K562 treated with DMSO at 1 percent for 12 hours (cell line): ENCODE results near the gene KRT83. TPM values are rescaled to one million over a fixed set of nuclear protein-coding genes. Genes with fewer than 3 reads are reported as not detected.

Experiments used
- total RNA-seq: library from RNA; unstranded; fragments of 300-600 nt; gene quantifications from 2 replicates; pipeline ENCODE4 v1.2.3, GENCODE V29; 2022; ENCODE audit not compliant: insufficient read depth

KRT83 gene
- not detected in 2 replicates for total RNA-seq

GRCh38 chr12:52320784-52321400, at the start of gene KRT83:
TSS of gene KRT83 (minus strand) at chr12:52321398. CDS start at chr12:52321335, 63 bp downstream.

DNA sequence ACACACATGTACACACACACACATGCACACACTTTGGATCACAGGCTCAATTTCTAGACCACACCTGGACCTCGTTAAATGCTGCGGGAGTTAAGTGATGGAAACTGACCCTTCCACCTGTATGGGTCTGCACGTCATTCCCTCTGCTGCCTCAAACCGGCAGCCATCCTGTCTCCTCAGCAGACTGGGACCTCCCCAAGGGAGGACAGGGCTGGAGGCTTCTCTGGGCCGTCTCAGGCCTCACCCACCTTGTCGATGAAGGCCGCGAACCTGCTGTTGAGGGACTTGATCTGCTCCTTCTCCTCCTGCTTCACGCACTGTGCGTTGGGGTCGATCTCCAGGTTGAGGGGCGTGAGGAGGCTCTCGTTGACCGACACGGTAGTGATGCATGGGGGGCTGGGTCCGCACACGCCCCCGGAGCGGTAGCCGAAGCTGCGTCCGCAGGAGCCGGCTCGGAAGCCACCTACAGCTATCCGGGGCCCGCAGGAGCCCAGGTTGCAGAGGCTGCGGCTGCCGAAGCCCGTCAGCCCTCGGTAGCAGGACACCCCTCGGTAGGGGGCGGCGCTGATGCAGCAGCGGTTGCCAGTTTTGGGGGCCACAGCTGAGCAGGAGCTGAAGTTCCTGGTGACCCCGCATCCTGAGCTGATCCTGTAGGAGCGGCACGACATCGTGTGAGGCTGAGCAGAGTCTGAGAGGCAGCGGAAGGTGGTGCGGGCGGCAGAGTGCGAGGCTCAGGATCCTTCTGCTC, 45.7 kb upstream of the KRT83 start, which contains the start of gene KRT85:
TSS of gene KRT85 (minus strand) at position 744 of the 748 bp plus-strand sequence. CDS start at position 668, 76 bp downstream.

DNA sequence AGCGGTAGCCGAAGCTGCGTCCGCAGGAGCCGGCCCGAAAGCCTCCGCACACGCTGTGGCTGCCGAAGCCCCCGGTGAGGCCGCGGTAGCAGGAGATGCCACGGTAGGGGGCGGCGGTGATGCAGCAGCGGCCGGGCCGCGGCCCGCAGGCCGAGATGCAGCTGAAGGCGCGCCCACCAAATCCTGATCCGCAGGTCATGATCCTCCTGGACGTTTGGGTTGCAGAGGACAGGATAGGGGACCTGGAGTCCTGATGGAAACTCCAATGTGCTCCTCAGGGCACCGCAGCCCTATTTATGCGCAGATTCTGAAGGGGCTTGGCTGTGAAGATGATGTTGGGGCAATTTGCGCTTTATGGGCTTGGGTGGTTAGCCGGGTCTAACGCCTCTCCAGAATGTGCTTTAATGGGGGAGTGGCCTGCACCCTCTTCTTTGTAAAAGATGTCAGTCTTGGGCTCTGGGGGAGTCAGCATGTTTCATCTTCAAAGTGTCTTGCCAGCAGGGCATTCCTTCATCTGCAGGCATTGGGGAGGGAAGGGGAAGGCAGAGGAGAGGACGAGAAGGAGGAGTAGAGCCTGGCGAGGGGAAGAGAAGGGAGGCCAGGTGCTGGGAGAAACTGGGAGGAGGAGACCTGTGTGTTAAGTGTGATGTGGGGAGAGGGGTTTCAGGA, 29.8 kb downstream of the KRT83 start, which contains the start of gene KRT81:
TSS of gene KRT81 (minus strand) at position 268 of the 669 bp plus-strand sequence. CDS start at position 199, 69 bp downstream.

GRCh38 chr12:52274521-52275120, 46.6 kb downstream of the KRT83 start, which contains the start of gene KRT86:
TSS of gene KRT86 (plus strand) at chr12:52274645. CDS start at chr12:52301917, 27,272 bp downstream.

Other genes starting within 250 kb of the KRT83 start
- gene SMIM41, start 241.7 kb downstream of the KRT83 start, total RNA-seq = not detected in 2 replicates
- gene KRT80, start 129.4 kb downstream of the KRT83 start, total RNA-seq = not detected in 2 replicates
- gene KRT7, start 88.2 kb downstream of the KRT83 start, total RNA-seq = not detected in 2 replicates
- not detected in 2 replicates for gene KRT86, start 46.8 kb downstream of the KRT83 start, total RNA-seq
- gene KRT81, start 29.9 kb downstream of the KRT83 start, total RNA-seq = 0.33 TPM in 1 of 2 replicates, not detected in the other
- gene KRT85, start 46.1 kb upstream of the KRT83 start, total RNA-seq = not detected in 2 replicates
- not detected in 2 replicates for gene KRT84, start 64.3 kb upstream of the KRT83 start, total RNA-seq
- not detected in 2 replicates for gene KRT82, start 84.9 kb upstream of the KRT83 start, total RNA-seq
- not detected in 2 replicates for gene KRT75, start 113.0 kb upstream of the KRT83 start, total RNA-seq
- not detected in 2 replicates for gene KRT6B, start 130.7 kb upstream of the KRT83 start, total RNA-seq
- gene KRT6C, start 152.4 kb upstream of the KRT83 start, total RNA-seq = not detected in 2 replicates
- gene KRT6A, start 171.9 kb upstream of the KRT83 start, total RNA-seq = not detected in 2 replicates
- gene KRT5, start 199.0 kb upstream of the KRT83 start, total RNA-seq = not detected in 2 replicates
- not detected in 2 replicates for gene KRT71, start 231.7 kb upstream of the KRT83 start, total RNA-seq